ENCODE measurements around the gene ATF7. TPM values are rescaled to one million over a fixed set of nuclear protein-coding genes. Genes with fewer than 3 reads are reported as not detected.

ATF7 gene
- total and polyA plus RNA-seq, 9 of the 15 experiments (the other 6 are each of a cell fraction or from before 2014, with no cell fraction given), result 10.6 to 30.4 (median 20.7) TPM

DNA sequence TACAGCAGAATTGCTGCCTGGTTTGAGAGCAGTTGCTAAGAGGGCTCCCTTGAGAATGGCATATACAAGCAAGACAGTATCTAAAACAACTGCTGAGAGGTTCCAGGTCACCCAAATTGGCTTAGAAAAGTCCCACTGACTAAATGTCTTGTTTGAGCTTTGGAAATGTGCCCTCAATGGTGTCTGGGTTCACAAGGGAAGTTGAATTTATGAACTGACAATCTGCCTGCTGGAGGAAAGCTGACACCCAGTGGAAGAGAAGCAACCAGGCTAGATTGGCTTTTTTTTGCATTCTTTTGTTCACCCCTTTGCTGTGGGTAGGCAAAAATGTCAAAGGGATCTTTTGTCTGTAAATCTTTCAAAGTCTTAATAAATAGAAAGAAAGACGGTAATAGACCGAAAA lies 74.3 kb downstream of the ATF7 start:
- FAIRE-seq (no peak), ATAC-seq (no peak), DNase-seq (ENCODE audit: extremely low read depth in 1 of 4, low spot score in 3 of 4) (no peak)
- Histone ChIP-seq H3K9me1 (ENCODE audit: control insufficient read depth, insufficient read depth, low read length) (no peaks in the 10 kb centered on the region), H3K36me3 (ENCODE audit: control insufficient read depth, insufficient read depth, low read length) (peaks cover 25% of the 10 kb centered on the region), H4K20me1 (replicated peaks; ENCODE audit: control insufficient read depth, insufficient read depth, low read length) (no peaks in the 10 kb centered on the region), H3K4me2 (ENCODE audit: insufficient read depth, low read length) (no peak overlapping the region), H3K27ac (ENCODE audit: extremely low read depth, low read depth, low read length) (no peak overlapping the region), H3K4me3 (no peak overlapping the region), H3K79me2 (ENCODE audit: control insufficient read depth, insufficient read depth, low read length) (no peaks in the 10 kb centered on the region), H3K4me1 (replicated peaks in 1 of 2; ENCODE audit: control insufficient read depth in 2 of 2, insufficient read depth in 2 of 2, low read length in 2 of 2) (no peaks in the 10 kb centered on the region), H2AFZ (ENCODE audit: low read depth, low read length) (no peak overlapping the region), H3K27me3 (ENCODE audit: control insufficient read depth in 2 of 2, insufficient read depth in 2 of 2, low read length in 2 of 2) (no peaks in the 10 kb centered on the region), H3K9me3 (replicated peaks; ENCODE audit: control insufficient read depth, insufficient read depth, low read depth, low read length) (no peaks in the 10 kb centered on the region), H3K9ac (ENCODE audit: insufficient read depth in 1 of 2, low read depth in 2 of 2, low read length in 2 of 2) (no peak overlapping the region)
- in situ Hi-C loops (cut with MboI) (no loop called here), intact Hi-C loops (cut with micrococcal nuclease) (no loop called here)
- WGBS (ENCODE audit: insufficient coverage, low coverage, missing lambda C conversion rate), result 98% methylated on average over 2 of the region's 2 CpGs
- ChIA-PET POLR2A (interaction anchor here (1.1 to 1.5 kb wide), 2 partner anchors 17 to 24 kb away, joined by 3 read pairs; no protein-coding TSS in a partner anchor), CTCF (ENCODE audit: low intra/inter-chr PET ratio) (no interaction called here)
- no peak for TF ChIP-seq GTF2F1 (IDR thresholded peaks at IDR 0.05; ENCODE audit: low read depth, low read length)
- no peak for TF ChIP-seq DACH1 (IDR thresholded peaks at IDR 0.05; ENCODE audit: partially characterized antibody)
- no peak for TF ChIP-seq TEAD4 (IDR thresholded peaks at IDR 0.05; ENCODE audit: low read length)
- no peak for TF ChIP-seq TEAD4 (CRISPR knock-in tag; IDR thresholded peaks at IDR 0.05; ENCODE audit: borderline replicate concordance)
- TF ChIP-seq FOXA3 (CRISPR knock-in tag; conservative IDR thresholded peaks at IDR 0.05 in 1 of 2, IDR thresholded peaks at IDR 0.05 in 1 of 2), result no peak
- no peak for TF ChIP-seq SIRT6 (IDR thresholded peaks at IDR 0.05; ENCODE audit: low read depth, low read length)
- TSS peak; percentile 30 for BruUV-seq (replicated peaks)

DNA sequence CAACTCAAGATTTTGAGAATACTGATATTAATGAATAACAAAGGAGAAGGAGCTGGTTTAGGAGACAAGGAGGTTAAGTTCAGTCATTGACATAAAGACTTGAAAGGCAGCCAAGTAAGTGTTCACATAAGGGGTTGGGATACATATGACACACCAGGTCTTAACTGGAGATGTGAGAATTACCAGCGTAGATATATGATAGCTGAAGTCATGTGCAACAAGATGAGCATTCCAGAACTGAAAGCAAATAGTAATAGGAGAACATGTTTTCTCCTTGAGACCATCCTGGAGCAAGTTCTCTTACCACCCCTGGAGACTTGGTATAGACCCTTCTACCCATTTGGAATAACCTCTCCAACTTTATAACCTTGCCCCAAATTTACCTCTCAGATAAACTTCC lies 75.6 kb downstream of the ATF7 start:
- in situ Hi-C loops (cut with MboI), result no loop called here
- Histone ChIP-seq H3K4me3 (no peak overlapping the region), H3K9me3 (replicated peaks; ENCODE audit: control insufficient read depth, insufficient read depth, low read depth, low read length) (no peaks in the 10 kb centered on the region), H3K4me1 (replicated peaks in 1 of 2; ENCODE audit: control insufficient read depth in 2 of 2, insufficient read depth in 2 of 2, low read length in 2 of 2) (no peaks in the 10 kb centered on the region), H3K27me3 (ENCODE audit: control insufficient read depth in 2 of 2, insufficient read depth in 2 of 2, low read length in 2 of 2) (no peaks in the 10 kb centered on the region), H3K79me2 (ENCODE audit: control insufficient read depth, insufficient read depth, low read length) (no peaks in the 10 kb centered on the region), H4K20me1 (replicated peaks; ENCODE audit: control insufficient read depth, insufficient read depth, low read length) (no peaks in the 10 kb centered on the region), H3K9ac (ENCODE audit: insufficient read depth in 1 of 2, low read depth in 2 of 2, low read length in 2 of 2) (no peak overlapping the region), H3K4me2 (ENCODE audit: insufficient read depth, low read length) (no peak overlapping the region), H3K9me1 (ENCODE audit: control insufficient read depth, insufficient read depth, low read length) (no peaks in the 10 kb centered on the region), H3K36me3 (ENCODE audit: control insufficient read depth, insufficient read depth, low read length) (peaks cover 25% of the 10 kb centered on the region), H3K27ac (ENCODE audit: extremely low read depth, low read depth, low read length) (no peak overlapping the region), H2AFZ (ENCODE audit: low read depth, low read length) (no peak overlapping the region)
- BruUV-seq (replicated peaks), result no TSS peak
- TF ChIP-seq, protein P1, sequence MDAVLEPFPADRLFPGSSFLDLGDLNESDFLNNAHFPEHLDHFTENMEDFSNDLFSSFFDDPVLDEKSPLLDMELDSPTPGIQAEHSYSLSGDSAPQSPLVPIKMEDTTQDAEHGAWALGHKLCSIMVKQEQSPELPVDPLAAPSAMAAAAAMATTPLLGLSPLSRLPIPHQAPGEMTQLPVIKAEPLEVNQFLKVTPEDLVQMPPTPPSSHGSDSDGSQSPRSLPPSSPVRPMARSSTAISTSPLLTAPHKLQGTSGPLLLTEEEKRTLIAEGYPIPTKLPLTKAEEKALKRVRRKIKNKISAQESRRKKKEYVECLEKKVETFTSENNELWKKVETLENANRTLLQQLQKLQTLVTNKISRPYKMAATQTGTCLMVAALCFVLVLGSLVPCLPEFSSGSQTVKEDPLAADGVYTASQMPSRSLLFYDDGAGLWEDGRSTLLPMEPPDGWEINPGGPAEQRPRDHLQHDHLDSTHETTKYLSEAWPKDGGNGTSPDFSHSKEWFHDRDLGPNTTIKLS (IDR thresholded peaks at IDR 0.05; ENCODE audit: borderline replicate concordance, low read depth), result no peak
- TF ChIP-seq, protein P2, sequence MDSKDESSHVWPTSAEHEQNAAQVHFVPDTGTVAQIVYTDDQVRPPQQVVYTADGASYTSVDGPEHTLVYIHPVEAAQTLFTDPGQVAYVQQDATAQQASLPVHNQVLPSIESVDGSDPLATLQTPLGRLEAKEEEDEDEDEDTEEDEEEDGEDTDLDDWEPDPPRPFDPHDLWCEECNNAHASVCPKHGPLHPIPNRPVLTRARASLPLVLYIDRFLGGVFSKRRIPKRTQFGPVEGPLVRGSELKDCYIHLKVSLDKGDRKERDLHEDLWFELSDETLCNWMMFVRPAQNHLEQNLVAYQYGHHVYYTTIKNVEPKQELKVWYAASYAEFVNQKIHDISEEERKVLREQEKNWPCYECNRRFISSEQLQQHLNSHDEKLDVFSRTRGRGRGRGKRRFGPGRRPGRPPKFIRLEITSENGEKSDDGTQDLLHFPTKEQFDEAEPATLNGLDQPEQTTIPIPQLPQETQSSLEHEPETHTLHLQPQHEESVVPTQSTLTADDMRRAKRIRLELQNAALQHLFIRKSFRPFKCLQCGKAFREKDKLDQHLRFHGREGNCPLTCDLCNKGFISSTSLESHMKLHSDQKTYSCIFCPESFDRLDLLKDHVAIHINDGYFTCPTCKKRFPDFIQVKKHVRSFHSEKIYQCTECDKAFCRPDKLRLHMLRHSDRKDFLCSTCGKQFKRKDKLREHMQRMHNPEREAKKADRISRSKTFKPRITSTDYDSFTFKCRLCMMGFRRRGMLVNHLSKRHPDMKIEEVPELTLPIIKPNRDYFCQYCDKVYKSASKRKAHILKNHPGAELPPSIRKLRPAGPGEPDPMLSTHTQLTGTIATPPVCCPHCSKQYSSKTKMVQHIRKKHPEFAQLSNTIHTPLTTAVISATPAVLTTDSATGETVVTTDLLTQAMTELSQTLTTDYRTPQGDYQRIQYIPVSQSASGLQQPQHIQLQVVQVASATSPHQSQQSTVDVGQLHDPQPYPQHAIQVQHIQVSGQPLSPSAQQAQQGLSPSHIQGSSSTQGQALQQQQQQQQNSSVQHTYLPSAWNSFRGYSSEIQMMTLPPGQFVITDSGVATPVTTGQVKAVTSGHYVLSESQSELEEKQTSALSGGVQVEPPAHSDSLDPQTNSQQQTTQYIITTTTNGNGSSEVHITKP (IDR thresholded peaks at IDR 0.05; ENCODE audit: partially characterized antibody), result peak; percentile 75
- ATAC-seq, result no peak
- no peak for DNase-seq (ENCODE audit: extremely low read depth in 1 of 4, low spot score in 3 of 4)
- 84% methylated on average over 1 of the region's 1 CpG for WGBS (ENCODE audit: insufficient coverage, low coverage, missing lambda C conversion rate)
- intact Hi-C loops (cut with micrococcal nuclease), result no loop called here
- no peak for FAIRE-seq
- POLR2A ChIA-PET, result interaction anchor here (1.1 kb wide), 1 partner anchor 12 kb away, joined by 3 read pairs; no protein-coding TSS in a partner anchor
- CTCF ChIA-PET (ENCODE audit: low intra/inter-chr PET ratio), result no interaction called here

Data from K562 (cell line).